GM18867 (cell line): ENCODE measurements around the gene PHF23.
"Not testable (repeated sequence)": the region's sequence is repeated elsewhere in the genome, so short reads cannot be mapped to it uniquely, and the experiment has no call there.

Experiments used
- ATAC-seq: cut with Tn5 transposase; IDR thresholded peaks from one replicate; pipeline ENCODE4 v1.9.1; 2021; ENCODE audit warnings: mild to moderate bottlenecking, moderate library complexity; ENCODE audit not compliant: unreplicated experiment

Gene PHF23

GRCh38 chr17:7258731-7259554 lies 19.7 kb upstream of the PHF23 start:
- ATAC-seq: no peak

DNA sequence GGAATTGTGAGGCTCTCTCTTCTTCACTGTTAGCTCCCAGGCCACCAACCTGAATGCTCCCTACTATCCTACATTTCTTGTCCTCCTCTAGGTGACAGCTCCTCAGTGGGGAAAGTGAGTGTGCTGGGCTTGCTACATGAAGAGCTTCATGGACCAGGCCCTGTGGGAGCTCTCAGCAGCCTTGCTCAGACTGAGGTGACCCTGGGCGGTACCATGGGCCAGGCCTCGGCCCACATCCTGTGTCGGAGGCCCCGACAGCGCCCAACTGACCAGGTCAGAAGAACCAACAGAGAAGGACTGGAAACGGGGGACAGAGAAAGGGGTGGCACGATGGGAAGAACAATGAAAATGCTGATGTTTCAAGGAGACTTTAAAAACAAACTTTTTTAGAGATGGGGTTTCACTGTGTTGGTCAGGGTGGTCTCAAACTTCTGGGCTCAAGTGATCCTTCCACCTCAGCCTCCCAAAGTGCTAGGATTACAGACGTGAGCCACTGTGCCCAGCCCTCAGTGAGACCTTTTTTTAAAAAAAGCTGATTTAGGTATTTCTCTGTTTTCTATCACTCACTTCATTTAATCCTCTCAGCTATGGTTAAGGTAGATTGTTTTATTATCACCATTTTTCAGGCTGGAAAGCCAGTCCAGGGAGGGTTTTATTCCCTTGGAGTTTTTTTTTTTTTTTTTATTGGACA lies 17.7 kb upstream of the PHF23 start:
- no peak for ATAC-seq

- ATAC-seq: no peak
Observed at GRCh38 chr17:7254511-7254910, 15.3 kb upstream of the PHF23 start.

DNA sequence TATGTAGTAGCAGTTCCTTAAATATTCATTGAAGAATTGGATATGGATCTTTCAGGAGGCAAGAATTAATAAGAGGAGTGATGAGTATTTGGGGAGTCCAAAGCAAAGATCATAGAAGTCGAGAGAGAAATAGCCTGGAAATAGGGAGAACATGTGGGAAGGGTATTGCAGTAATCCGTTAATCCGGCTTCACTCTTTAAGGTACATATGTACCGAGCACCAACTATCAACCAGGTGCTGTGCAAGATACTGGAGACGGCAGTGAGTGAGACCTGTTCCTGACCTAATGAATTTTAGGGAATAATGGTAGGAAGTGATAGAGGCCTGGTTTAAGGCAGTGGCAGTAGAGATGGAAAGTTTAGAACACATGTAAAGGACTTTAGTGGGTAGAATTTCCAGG lies 13.8 kb upstream of the PHF23 start:
- no peak for ATAC-seq

DNA sequence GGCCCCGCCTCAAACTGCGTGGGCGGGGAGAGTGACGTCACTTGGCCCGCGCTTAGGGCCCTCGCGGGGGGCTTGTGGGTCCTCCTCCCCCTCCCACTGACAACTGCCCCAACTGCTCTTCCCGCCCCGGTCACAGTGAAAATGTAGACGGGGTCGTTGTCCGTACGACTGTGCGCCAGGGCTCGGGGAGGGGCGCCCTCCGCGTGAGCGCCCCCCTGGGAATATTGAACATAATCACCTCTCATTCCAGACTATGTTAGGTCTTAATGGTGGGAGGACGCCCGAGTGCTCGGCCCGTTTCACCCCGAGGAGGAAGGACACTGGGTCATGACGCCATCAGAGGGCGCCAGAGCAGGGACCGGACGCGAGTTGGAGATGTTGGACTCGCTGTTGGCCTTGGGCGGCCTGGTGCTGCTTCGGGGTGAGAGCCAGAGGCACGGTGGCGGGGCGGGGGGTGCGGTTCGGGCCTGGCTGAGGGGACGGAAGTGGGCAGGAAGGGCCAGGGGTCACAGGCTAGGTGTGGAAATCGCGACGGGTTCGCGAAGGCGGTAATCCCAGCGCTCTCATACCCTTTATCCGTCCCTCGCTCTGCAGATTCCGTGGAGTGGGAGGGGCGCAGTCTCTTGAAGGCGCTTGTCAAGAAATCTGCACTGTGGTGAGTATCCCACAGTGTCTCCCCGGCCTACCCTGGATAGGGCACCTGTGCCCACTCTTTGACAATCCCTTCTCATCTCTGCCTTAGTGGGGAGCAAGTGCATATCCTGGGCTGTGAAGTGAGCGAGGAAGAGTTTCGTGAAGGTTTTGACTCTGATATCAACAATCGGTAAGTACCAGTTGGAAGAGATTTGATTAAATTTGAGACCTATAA lies 13.2 kb upstream of the PHF23 start, which contains the start of gene ELP5:
Gene ELP5, plus strand, starts transcription at position 40 of the 868 bp plus-strand sequence. Its CDS starts 336 bp downstream, at position 376.
- ATAC-seq: peak; percentile 47

DNA sequence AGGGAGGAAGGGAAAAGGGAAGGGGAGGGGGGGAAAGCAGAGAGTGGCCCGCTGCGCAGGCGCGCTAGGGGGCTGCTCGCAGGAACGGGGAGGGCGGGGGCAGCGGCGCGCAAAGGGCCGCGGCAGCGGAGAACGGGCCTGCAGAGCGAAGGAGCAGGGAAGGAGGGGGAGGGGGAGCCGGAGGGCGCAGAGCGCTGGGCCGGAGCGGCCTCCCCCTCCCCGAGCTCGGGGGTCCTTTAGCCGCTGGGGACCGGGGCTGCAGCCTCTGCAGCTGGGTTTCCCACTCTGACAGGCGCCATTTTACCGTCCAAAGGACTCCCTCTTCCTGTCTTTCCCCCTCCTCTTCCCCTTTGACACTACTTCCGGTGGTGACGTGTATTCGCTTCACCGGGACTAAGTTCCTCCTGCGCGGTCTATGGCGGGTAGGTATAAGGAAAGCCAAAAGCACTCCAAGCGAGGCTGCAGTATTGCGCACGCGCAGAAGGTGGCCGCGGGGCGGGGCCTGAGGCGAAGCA lies 12.5 kb upstream of the PHF23 start, which contains the start of gene CTDNEP1:
Gene CTDNEP1, minus strand, starts transcription at position 74 of the 515 bp plus-strand sequence. CDS start 438 bp downstream, outside the sequence.
- ATAC-seq: peak; percentile 80

GRCh38 chr17:7250695-7251627 lies 11.7 kb upstream of the PHF23 start:
- ATAC-seq: no peak

DNA sequence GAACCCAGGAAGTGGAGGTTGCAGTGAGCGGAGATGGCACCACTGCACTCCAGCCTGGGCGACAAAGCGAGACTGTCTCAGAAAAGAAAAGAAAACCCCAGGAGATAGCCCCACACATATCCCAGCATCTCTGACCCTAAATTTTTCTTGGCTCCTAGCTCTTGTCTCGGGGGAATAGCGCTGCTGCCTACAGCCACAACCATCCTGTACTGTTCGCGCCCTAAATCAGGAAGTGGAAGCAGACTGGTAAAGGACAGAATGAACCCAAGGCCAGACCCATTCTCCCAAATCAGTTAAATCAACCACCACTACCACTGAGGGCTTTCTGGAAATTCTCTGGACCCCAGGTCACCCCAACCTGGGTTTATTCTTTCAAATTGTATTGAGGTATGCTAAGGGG lies 10.6 kb upstream of the PHF23 start:
- no peak for ATAC-seq

GRCh38 chr17:7249214-7249613 lies 10.0 kb upstream of the PHF23 start:
- ATAC-seq: no peak

DNA sequence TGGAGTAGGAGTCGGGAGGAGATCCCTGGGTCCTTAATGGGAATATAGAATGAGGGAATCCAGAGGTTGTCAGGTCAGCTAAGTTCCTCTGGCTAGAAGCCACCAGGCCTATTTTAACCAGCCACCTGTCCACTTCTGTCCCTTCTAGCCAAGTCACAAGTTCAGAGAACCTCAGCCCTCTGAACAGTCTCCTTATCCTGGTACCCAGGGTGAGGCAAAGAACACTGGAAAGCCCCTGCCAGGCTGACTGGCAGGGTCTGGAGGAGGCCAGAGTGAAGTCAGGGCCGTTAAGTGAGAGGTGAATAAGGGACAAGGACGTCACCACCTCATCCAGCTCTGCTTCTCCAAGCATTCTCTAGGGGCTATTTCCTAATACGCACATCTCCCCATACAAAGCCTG lies 9.5 kb upstream of the PHF23 start:
- no peak for ATAC-seq

- no peak for ATAC-seq
Observed at GRCh38 chr17:7246779-7247178, 7.5 kb upstream of the PHF23 start.

GRCh38 chr17:7243838-7244237 lies 4.6 kb upstream of the PHF23 start:
- ATAC-seq: not testable (repeated sequence)

GRCh38 chr17:7243453-7243729 lies 4.1 kb upstream of the PHF23 start:
- no peak for ATAC-seq

DNA sequence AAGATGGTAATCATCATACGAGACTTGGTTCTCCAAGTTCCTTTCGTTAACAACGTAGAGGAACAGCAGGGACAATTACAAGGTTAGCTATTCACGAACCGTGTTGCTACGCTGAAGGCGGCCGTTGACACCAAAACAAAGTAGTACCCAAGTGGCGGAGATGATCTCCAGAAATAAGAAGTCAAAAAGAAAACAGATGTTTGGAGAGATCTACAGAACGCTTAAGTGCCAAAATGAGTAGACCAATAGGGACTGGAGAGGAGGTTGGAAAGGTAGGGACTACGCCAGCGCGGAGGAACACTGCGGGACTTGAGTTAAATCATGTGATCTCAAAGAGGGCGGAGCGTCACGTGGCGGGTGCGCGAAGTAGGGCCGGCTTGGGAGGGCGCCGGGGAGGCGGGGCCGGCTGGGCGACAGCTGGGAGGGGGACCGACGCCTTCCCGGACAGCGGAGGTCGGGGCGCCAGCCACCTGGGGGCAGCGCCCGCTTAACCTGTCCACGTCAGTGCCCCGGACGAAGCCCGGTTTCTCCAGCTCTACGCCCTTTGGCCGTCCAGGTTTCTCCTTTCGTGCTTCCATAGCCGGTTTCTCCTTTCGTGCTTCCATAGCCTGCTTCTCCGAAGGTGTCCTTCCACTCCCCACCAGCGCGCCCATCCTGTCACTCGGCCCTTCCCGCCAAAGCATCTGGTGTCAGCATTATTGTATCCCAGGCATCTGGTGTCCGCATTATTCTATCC lies 3.6 kb upstream of the PHF23 start:
- ATAC-seq: peak; percentile 40

DNA sequence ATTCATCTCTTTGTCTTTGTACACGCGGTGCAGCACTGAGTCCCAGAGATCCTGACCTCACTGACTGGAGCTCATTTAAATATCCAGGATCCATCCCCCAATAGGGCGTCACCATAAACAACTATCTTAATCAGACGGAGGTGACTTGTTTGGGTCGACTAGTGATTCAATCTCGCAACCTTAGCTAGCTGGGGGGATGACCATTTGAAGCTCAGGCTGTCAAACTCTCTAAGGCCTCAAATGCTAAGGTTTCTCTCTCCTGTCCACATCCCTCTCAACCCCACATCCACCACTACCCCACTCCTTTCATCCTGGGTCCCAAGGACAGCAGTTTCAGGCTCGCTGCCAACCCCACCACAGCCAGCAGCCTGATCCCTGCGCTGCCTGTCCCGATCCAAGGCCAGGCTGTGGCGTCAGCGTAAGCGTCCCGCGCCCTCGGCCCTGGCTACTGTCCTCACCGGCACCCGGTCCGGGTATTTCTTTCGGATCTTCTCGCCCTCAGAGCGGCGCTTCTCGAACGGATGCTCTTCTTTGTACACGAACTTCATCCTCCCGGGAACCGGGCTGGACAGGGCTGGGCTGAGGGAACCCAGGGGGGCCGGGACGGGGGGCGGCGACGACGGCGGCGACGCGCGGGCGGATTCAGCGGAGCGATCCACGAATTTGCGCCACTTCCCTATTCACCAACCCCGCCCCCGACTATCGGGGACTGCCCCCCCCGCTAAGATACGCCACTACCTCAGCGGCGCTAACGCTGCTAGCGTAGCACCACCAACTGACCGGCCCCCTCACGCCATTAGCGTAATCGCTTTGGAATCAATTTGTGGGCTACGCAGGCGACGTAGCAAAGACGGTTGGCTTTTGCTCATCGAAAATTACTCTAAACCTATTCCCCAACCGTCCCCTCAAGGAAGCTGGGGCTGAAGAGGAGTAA lies 2.8 kb upstream of the PHF23 start, which contains the start of gene GABARAP:
Gene GABARAP, minus strand, starts transcription at position 667 of the 934 bp plus-strand sequence. Its CDS starts 119 bp downstream, at position 548.
- ATAC-seq: peak; percentile 32

DNA sequence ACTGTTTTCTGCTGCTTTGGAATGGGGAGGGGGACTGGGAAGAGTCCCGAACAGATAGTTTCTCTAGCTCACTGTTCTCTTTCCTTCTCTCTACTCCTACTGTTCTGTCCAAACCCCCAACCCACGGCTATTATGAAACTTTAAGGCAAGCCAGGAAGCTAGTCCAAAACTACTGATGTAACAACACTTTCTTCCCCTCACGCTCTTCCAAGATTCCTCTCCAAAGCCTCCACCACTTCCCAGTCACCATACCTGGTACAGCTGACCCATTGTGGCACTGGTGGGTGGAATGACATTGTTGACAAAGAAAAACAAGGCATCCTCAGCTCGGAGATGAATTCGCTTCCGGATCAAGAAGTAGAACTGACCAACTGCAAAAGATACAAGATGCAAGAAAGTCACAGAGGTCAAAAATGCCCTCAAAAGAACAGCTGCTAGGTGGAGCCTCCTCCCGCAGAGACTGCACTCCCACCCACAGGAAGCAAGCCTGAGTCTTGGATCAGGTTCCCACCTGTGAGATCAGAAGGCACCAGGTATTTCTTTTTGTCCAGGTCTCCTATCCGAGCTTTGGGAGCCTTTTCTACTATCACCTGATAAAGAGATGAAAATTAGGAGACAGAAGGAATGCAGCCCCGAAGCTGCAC lies 2.0 kb upstream of the PHF23 start:
- no peak for ATAC-seq

- ATAC-seq: no peak
Observed at GRCh38 chr17:7240375-7240774, 1.1 kb upstream of the PHF23 start.
